AG04449 (cell line): ENCODE results near the gene SPHK2.

ENCODE experiments used
- CTCF ChIA-PET: fragments of 350-600 bp; formaldehyde crosslinking; extraction: SDS; loops from one replicate; lab custom pipeline; 2021; ENCODE audit warnings: antibody characterized with exemption; lab: Yijun Ruan, JAX
- POLR2A ChIA-PET: fragments of 400-600, 350-600 bp; formaldehyde crosslinking; extraction: SDS; loops from one replicate; lab custom pipeline; 2020; ENCODE audit warnings: antibody characterized with exemption, inconsistent platforms; lab: Yijun Ruan, JAX
- DNase-seq: peaks from one replicate; pipeline ENCODE4 v3.0.0-alpha.2; 2010; ENCODE audit warnings: low read depth, low spot score
- H3K4me3 ChIP-seq: 2 replicates; pipeline ENCODE4 v1.5.1; 2011; ENCODE audit warnings: low read depth, mild to moderate bottlenecking, control low read depth, low read length
- TF ChIP-seq, protein P1 (sequence below): IDR thresholded peaks from one replicate; pipeline ENCODE4 v1.5.1; 2011; ENCODE audit warnings: mild to moderate bottlenecking, moderate library complexity, low read length, control low read depth, inconsistent platforms; ENCODE audit not compliant: insufficient read depth; ENCODE audit errors: missing control alignments

Gene SPHK2

DNA sequence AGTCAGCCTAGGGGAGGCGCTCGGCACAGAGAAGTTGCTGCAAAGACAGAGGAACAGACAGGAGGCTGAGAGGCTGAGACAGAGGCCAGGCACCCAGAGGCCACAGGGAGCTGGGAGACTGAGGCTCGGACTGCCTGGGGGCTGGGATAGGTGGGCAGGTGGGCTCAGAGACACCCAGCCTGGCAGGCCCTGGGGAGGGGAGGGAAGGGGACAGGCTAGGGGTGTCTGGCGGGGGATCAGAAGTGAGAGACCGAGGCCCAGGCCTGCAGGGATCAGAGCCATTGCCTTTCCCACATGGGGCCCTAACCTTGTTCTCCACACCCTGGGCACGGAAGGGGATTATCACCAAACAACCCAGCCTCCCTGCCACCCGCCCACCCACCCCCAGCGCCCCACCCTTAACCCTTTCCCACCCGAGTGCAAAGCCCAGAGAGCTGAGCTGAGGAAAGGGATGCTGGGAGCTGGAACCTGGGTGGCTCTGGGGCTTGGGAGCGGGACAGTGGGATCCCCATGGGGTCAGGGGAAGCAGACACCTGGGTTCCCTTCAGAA is 52.2 kb downstream of the SPHK2 start:
- no peak for DNase-seq
- TF ChIP-seq, protein P1, sequence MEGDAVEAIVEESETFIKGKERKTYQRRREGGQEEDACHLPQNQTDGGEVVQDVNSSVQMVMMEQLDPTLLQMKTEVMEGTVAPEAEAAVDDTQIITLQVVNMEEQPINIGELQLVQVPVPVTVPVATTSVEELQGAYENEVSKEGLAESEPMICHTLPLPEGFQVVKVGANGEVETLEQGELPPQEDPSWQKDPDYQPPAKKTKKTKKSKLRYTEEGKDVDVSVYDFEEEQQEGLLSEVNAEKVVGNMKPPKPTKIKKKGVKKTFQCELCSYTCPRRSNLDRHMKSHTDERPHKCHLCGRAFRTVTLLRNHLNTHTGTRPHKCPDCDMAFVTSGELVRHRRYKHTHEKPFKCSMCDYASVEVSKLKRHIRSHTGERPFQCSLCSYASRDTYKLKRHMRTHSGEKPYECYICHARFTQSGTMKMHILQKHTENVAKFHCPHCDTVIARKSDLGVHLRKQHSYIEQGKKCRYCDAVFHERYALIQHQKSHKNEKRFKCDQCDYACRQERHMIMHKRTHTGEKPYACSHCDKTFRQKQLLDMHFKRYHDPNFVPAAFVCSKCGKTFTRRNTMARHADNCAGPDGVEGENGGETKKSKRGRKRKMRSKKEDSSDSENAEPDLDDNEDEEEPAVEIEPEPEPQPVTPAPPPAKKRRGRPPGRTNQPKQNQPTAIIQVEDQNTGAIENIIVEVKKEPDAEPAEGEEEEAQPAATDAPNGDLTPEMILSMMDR = no peak
- CTCF ChIA-PET = interaction anchor here (1.3 to 8.5 kb wide), 3 partner anchors 10 to 28 kb away, joined by 4 to 40 read pairs (median 6); partner anchors contain the start of gene CA11

GRCh38 chr19:48672994-48673393 is 53.7 kb downstream of the SPHK2 start, which contains the start of gene NTN5:
NTN5 (minus strand) TSS chr19:48673017; CDS start chr19:48670986, 2,031 bp downstream.
- no peak within 1 kb of the TSS for H3K4me3 ChIP-seq
- CTCF ChIA-PET = interaction anchor here (3.2 to 8.5 kb wide), 5 partner anchors 9 to 169 kb away, joined by 24 to 58 read pairs (median 53); partner anchors contain the start of gene CA11
- DNase-seq = no peak
- POLR2A ChIA-PET = no interaction called here
- TF ChIP-seq, protein P1 = no peak

More for the DNA sequence above, 52.2 kb downstream of the SPHK2 start:
- no peak overlapping the region for H3K4me3 ChIP-seq
- POLR2A ChIA-PET = no interaction called here

- CTCF ChIA-PET = interaction anchor here (1.1 to 8.5 kb wide), 15 partner anchors 9 to 171 kb away, joined by 3 to 58 read pairs (median 23); partner anchors contain the start of genes CA11 and IZUMO1
Measured at GRCh38 chr19:48673436-48674100, 54.3 kb downstream of the SPHK2 start.

GRCh38 chr19:48674216-48674809 is 55.0 kb downstream of the SPHK2 start:
- TF ChIP-seq, protein P1 = no peak
- no peak overlapping the region for H3K4me3 ChIP-seq
- ChIA-PET POLR2A (no interaction called here), CTCF (interaction anchor here (0.6 to 8.5 kb wide), 31 partner anchors 10 to 303 kb away, joined by 3 to 58 read pairs (median 7); partner anchors contain the start of genes CA11, FUT2, HSD17B14 and IZUMO1)
- no peak for DNase-seq

More at GRCh38 chr19:48673436-48674100, 54.3 kb downstream of the SPHK2 start:
- no peak overlapping the region for H3K4me3 ChIP-seq
- TF ChIP-seq, protein P1 = no peak
- POLR2A ChIA-PET = no interaction called here
- no peak for DNase-seq

GRCh38 chr19:48674921-48675824 is 55.9 kb downstream of the SPHK2 start:
- CTCF ChIA-PET = interaction anchor here (0.6 to 8.5 kb wide), 38 partner anchors 9 to 302 kb away, joined by 3 to 58 read pairs (median 6); partner anchors contain the start of genes CA11, FUT2, HSD17B14 and IZUMO1
- TF ChIP-seq, protein P1 = peak; percentile 89
- H3K4me3 ChIP-seq = no peak overlapping the region
- POLR2A ChIA-PET = no interaction called here
- DNase-seq = no peak
